ENCODE measurements around the gene MTO1.

- TF ChIP-seq CTCF (conservative IDR thresholded peaks at IDR 0.05; ENCODE audit: low read length) = no peak
- TF ChIP-seq EZH2phosphoT487 (IDR thresholded peaks at IDR 0.05; ENCODE audit: borderline replicate concordance, low read depth, low read length) = no peak
Measured at GRCh38 chr6:73460056-73460455, 1.5 kb upstream of the MTO1 start.
